HG03025 (cell line): Measurements from ENCODE around the gene OPA3.

Experiments used
- ATAC-seq: cut with Tn5 transposase; IDR thresholded peaks from one replicate; pipeline ENCODE4 v1.9.1; 2021; ENCODE audit warnings: mild to moderate bottlenecking, moderate library complexity; ENCODE audit not compliant: unreplicated experiment, low FRiP score

OPA3 gene

DNA sequence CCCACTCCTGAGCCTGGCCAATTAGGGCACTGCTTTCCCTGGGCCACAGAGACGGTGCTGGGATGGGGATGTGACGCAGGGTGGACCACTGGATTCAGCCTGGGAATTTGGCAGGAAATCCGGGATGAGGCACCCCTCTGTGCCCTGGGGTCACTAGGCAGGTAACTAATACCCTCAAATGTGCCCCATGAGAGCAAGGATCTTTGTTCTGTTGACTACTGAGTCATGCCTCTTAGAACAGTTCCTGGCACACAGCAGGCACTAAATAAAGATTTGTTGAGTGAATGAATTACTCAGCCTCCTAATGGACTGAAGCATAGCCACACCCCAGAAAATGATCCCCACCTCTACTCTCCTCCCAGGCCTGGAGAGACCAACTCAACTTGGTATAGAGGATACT lies 15.9 kb downstream of the OPA3 start:
- no peak for ATAC-seq

GRCh38 chr19:45567609-45568008 lies 17.0 kb downstream of the OPA3 start:
- ATAC-seq, result no peak

GRCh38 chr19:45564131-45564780 lies 20.3 kb downstream of the OPA3 start:
- ATAC-seq, result no peak

GRCh38 chr19:45560686-45561085 lies 23.9 kb downstream of the OPA3 start:
- ATAC-seq, result no peak

- no peak for ATAC-seq
These were observed 24.6 kb downstream of the OPA3 start for GRCh38 chr19:45560038-45560437.

DNA sequence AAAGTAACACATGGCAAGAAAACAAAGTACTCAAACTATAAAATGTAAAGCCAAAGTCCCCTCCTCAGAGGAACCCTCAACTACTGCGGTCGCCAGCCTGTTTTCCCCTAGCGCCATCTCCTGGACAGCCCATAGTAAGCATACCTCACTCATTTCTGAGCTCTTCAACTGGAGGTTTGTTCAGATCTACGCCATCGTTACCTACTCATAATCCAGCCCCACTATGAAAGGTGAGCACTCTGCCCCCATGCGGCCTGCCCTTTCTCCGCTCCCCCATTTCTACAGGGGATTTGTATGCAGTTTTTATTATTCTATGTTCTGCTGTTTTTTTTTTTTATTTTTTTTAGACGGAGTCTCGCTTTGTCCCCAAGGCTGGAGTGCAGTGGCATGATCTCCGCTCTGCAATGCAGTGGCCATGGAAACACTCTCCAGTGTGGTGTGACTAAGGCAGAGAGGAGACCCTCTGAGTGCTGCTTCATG lies 26.2 kb downstream of the OPA3 start:
- ATAC-seq, result no peak

- ATAC-seq, result no peak
These were observed 27.8 kb downstream of the OPA3 start for GRCh38 chr19:45556835-45557234.

GRCh38 chr19:45554481-45554880 lies 30.1 kb downstream of the OPA3 start:
- ATAC-seq, result no peak

DNA sequence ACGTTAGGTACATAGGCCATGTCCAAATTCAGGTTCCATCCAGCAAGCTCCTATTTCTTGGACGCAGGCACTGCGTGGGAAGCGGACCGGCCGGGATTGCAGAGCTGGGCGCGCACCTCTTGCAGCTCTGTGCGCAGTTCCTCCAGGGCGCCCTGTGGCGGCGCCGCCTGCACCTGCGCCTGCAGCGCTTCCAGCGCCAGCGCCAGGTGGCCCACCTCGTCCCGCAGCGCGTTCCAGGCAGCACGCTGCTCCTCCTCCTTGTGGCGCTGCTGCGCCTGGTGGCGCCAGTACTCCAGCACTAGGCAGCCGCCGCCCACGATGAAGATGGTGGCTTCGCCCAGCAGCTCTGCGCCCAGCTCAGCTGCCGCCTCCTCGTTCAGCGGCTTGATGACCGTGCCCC lies 31.1 kb downstream of the OPA3 start:
- ATAC-seq, result no peak

DNA sequence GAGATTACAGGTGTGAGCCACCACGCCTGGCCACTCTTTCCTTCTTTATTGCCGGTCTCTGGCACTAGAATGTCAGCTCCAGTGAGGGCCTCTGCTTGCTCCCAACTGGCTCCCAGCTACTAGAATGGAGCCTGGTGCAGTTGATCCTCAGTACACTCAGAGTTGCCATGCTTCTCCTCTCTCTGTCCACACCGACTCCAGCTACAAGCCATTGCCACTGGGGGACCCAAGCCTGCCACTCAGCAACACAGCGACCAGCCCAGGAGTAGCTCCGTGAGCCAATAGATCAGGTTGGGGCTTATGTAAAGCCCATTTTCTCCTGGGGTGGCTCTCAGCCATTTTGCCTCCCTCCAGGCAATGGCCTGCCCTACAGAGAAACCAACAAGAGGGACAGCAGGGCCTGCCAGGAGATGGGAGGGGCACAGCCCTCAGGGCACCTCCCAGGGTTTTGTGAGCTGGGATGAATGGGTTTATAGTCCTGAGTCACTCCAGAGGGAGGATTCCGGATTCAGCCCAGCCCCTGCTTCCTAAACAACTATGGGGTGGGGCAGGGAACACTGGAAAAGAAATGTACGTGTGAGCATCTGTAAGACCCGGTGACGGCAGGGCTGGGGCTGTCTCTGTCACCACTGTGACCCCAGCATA lies 36.5 kb downstream of the OPA3 start:
- ATAC-seq, result no peak

GRCh38 chr19:45547211-45547770 lies 37.3 kb downstream of the OPA3 start:
- ATAC-seq, result no peak

DNA sequence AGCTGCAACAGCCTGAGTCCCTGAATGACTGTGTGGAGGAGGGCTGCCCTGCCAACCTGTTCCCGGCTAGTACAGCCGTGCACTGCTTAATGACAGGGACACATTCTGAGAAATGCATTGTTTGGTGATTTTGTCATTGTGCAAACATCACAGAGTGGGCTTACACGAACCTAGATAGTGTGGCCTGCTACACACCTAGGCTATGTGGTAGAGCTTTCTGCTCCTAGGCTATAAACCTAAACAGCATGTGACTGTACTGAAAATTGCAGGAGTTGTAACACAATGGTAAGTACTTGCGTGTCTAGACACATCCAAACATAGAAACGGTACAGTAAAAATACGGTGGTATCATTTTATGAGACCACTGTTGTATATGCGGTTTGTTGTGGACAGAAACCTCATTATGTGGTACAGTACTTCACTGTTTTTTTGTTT lies 42.4 kb downstream of the OPA3 start:
- ATAC-seq, result no peak

DNA sequence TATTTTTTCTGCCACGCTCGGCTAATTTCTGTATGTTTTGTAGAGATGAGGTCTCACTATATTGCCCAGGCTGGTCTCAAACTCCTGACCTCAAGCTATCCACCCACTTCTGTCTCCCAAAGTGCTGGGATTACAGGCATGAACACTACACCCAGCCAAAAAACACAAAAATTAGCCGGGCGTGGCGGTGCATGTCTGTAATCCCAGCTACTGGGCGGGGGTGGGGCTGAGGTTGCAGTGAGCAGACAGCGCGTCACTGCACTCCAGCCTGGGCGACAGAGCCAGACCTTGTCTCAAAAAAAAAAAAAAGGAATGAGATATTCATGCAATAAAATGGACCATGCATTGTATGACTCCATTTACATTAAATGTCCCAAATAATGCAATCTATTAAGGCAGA lies 45.1 kb downstream of the OPA3 start:
- ATAC-seq, result no peak

GRCh38 chr19:45531349-45531748 lies 53.3 kb downstream of the OPA3 start:
- no peak for ATAC-seq

- ATAC-seq, result no peak
These were observed 55.2 kb downstream of the OPA3 start for GRCh38 chr19:45529420-45529785.

DNA sequence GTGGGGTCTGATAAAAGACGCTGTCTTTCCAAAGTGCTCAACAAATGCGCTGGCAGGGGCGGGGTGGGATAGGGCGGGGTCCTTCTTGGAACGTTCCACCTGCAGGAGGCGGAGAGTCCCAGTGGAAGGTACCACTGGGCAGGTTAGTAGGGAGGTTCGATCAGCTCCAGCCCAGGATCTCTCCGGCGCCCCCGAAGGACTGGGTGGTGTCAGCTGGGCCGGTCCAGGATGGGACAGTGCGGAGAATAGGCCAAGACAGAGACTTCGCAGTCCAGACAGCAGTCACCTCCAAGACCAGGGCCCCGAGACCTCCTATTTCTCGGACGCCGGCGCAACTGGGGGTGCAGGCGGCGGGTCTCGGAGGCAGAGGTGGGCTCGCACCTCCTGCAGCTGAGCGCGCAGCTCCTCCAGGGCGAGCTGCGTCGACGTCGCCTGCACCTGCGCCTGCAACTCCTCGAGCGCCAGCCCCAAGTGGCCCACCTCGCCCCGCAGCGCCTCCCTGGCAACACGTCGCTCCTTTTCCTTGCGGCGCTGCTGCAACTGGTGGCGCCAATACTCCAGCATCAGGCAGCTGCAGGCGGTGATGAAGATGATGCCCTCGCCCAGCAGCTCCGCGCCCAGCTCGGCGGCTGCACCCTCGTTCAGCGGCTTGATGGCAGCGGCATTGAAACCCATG lies 55.7 kb downstream of the OPA3 start:
- no peak for ATAC-seq

- ATAC-seq, result no peak
These were observed 56.4 kb downstream of the OPA3 start for GRCh38 chr19:45528149-45528743.

DNA sequence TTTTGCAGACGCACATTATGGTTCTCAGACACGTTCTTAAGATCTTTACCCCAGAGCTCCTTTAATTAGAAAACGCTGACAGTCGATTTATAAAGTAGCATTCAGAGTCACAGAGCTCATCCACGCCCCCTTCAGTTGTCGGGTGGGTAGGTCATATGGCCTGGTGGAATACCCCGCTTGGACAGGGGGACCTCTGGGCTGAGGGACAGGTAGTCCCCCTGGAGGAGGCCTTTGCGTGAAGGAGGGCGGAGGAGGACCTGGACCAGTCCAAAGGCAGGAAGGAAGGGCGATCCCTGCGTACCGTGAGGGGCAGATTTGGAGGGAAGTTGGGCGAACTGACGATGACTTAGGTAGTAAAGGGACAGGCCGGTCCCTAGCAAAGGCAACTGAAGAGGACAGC lies 56.9 kb downstream of the OPA3 start:
- no peak for ATAC-seq

DNA sequence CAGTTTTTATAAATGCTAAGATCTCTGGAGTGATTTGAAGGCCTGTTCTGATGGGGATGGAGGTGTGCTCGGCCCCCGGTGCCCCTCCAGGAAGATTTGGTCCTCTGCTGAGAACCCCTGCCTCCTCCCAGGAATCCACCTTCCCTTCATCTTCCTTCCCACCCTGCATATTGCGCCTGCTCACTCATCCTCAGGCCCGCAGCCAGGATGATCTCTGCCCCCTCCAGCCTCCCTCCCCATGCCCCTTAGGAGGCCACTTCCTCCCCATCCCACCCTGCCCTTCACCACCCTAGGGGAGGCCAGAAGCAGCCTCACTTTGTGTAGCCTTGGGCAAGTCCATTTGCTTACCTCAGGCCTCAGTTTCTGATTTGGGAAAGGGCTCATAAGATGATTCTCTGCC lies 57.6 kb downstream of the OPA3 start:
- no peak for ATAC-seq

GRCh38 chr19:45526143-45526542 lies 58.5 kb downstream of the OPA3 start:
- no peak for ATAC-seq

DNA sequence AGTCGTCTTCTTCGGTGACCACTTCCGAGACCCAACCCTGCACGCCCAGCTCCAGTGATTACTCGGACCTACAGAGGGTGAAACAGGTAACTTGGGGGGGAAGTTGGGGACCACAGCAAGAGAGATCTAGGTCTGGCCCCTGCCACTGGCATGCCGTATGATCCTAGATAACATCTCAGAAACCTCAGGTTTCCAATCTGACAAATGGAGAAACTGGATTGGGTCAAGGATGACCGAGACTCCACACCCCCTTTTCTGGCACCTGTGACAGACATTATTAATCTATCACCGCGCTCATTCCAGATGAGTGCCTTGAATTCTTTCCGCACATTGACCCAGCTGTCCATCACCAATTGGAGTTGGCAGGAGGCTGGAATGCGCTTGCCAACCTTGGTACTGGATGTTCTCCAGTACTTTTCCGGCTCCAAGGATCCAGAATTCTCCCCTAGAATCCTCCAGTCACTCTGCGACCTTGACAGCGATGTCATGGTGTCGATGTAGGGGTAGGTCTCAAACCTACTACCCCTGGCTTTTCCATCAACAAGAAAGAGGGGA lies 60.0 kb downstream of the OPA3 start:
- ATAC-seq, result no peak
